Measurements from ENCODE around the gene TRAF4.
"Not testable (repeated sequence)": the region's sequence is repeated elsewhere in the genome, so short reads cannot be mapped to it uniquely, and the experiment has no call there.

Gene TRAF4

DNA sequence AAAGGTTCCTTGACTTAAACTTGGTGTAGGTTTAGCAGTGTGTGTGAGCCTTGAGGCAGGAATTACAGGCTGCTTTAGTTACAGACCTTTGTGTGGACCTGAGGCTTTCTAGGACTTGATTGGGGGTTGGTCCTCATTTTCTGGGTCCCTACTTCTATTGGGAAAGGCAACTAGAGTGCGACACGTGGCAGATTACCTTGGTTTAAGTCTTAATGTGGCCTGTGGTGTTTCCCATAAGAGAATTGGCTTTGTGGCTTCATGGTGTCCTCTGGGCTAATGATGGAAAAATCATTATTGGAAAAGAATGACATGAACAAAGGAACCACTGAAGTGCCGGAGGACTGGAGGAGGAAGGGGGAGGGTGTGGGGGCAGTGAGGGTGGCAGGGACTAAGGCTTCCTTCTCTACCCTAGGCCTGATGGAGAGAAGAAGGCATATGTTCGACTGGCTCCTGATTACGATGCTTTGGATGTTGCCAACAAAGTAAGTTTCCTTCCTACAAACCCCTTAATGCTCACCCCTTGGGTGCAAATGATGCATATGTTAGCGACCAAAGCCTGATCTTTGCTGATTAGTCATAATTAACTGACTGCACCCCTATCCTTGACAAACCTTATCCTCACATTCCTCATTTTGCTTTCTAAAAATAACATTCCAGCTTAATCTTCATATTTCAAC lies 20.5 kb upstream of the TRAF4 start:
- TF ChIP-seq ARNTL (CRISPR knock-in tag; IDR thresholded peaks at IDR 0.05; ENCODE audit: borderline replicate concordance, low read depth) (no peak), ESRRG (CRISPR knock-in tag; IDR thresholded peaks at IDR 0.05) (no peak), PPARA (CRISPR knock-in tag; IDR thresholded peaks at IDR 0.05; ENCODE audit: borderline replicate concordance) (no peak), OSR1 (CRISPR knock-in tag; IDR thresholded peaks at IDR 0.05) (no peak), ZNF8 (CRISPR knock-in tag; IDR thresholded peaks at IDR 0.05) (no peak), BACH2 (CRISPR knock-in tag; IDR thresholded peaks at IDR 0.05; ENCODE audit: borderline replicate concordance) (no peak), SNAI2 (CRISPR knock-in tag; IDR thresholded peaks at IDR 0.05) (no peak), ZNF565 (CRISPR knock-in tag; conservative IDR thresholded peaks at IDR 0.05; ENCODE audit: low read depth) (no peak), ZC3H10 (CRISPR knock-in tag; IDR thresholded peaks at IDR 0.05) (no peak)
- no peak for ATAC-seq

DNA sequence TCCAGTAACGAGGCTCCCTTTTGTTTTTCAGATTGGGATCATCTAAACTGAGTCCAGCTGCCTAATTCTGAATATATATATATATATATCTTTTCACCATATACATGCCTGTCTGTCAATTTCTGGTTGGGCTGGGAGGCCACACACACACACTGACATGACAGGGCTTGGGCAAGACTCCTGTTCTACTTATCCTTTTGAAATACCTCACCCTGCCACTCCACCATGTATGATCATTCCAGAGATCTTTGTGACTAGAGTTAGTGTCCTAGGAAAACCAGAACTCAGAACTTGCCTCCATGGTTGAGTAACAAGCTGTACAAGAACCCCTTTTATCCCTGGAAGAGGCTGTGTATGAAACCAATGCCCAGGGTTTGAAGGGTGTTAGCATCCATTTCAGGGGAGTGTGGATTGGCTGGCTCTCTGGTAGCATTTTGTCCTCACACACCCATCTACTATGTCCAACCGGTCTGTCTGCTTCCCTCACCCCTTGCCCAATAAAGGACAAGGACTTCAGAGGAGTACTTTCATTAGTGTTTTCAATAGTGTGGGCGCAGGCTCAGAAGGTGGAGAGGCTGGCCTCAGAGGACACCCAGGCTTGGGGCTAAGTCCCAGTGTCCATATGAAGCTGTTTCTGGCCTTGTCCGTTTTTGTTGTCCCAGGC lies 19.8 kb upstream of the TRAF4 start:
- not testable (repeated sequence) for ATAC-seq

DNA sequence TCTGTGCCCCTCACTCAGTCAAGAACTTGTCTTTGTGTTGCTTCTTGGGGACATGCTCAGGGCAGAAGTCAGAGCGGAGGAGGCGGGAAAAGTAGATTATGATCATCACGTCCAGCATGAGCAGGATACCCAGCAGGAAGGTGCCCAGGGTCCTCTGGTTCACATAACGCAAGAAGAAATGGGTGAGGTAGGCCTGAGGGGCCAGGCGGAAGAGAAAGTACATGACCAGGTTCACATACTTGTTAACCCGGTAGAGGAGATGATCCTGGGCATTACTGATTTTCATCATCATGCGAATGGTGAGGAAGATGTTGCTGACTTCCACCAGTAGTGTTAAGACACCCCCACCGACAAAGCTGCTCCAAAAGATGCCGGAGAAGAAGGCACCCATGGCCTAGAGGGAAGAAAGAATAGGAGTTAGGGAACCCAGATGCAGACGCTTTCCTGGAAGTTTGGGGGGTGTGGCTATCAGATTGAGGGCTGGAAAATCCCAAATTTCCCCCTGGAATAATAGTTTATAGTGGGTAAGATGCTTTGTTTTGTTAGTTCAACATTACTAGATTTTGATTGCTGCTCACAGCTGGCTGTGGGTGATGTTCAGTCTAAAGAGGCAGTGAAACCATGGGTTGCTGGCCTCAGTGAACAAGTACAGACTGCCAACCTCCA lies 19.2 kb upstream of the TRAF4 start:
- TF ChIP-seq RARB (CRISPR knock-in tag; IDR thresholded peaks at IDR 0.05): no peak
- TF ChIP-seq ZFP30 (CRISPR knock-in tag; IDR thresholded peaks at IDR 0.05): no peak
- TF ChIP-seq ISL1 (CRISPR knock-in tag; IDR thresholded peaks at IDR 0.05): no peak
- TF ChIP-seq ZC3H10 (CRISPR knock-in tag; IDR thresholded peaks at IDR 0.05): no peak
- no peak for TF ChIP-seq PPARA (CRISPR knock-in tag; IDR thresholded peaks at IDR 0.05; ENCODE audit: borderline replicate concordance)
- ATAC-seq: no peak

DNA sequence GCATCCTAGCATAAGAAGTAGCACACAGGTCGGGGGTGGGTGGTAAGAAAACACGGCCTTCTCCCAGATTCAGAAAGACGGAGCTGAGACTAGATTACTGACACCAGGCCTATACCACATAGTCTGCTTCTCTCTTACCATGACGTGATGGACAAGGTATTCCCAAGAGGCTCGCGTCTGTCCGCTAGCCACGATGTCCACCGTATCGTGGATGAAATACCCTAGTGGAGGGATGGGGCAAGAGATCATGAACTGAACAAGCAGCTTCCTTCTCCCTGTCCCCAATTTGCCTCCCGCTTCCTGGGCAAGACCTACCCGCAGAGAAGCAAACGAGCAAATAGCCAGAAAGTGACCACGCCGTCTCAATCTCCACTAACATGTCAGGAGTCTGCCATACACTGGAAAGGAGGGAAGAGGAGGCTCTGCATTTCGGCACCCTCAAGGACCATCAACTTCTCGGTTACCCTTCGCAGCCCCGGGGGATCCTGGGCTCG lies 18.6 kb upstream of the TRAF4 start:
- no peak for TF ChIP-seq PPARA (CRISPR knock-in tag; IDR thresholded peaks at IDR 0.05; ENCODE audit: borderline replicate concordance)
- TF ChIP-seq, protein P1, sequence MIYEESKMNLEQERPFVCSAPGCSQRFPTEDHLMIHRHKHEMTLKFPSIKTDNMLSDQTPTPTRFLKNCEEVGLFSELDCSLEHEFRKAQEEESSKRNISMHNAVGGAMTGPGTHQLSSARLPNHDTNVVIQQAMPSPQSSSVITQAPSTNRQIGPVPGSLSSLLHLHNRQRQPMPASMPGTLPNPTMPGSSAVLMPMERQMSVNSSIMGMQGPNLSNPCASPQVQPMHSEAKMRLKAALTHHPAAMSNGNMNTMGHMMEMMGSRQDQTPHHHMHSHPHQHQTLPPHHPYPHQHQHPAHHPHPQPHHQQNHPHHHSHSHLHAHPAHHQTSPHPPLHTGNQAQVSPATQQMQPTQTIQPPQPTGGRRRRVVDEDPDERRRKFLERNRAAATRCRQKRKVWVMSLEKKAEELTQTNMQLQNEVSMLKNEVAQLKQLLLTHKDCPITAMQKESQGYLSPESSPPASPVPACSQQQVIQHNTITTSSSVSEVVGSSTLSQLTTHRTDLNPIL (CRISPR knock-in tag; IDR thresholded peaks at IDR 0.05; ENCODE audit: low read depth): 0 out of 2 replicates have a peak, but pooled peaks have one; percentile 42
- TF ChIP-seq, protein P2, sequence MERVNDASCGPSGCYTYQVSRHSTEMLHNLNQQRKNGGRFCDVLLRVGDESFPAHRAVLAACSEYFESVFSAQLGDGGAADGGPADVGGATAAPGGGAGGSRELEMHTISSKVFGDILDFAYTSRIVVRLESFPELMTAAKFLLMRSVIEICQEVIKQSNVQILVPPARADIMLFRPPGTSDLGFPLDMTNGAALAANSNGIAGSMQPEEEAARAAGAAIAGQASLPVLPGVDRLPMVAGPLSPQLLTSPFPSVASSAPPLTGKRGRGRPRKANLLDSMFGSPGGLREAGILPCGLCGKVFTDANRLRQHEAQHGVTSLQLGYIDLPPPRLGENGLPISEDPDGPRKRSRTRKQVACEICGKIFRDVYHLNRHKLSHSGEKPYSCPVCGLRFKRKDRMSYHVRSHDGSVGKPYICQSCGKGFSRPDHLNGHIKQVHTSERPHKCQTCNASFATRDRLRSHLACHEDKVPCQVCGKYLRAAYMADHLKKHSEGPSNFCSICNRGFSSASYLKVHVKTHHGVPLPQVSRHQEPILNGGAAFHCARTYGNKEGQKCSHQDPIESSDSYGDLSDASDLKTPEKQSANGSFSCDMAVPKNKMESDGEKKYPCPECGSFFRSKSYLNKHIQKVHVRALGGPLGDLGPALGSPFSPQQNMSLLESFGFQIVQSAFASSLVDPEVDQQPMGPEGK (CRISPR knock-in tag; IDR thresholded peaks at IDR 0.05; ENCODE audit: borderline replicate concordance): 0 out of 2 replicates have a peak, but pooled peaks have one; percentile 10
- peak; percentile 1 for ATAC-seq

DNA sequence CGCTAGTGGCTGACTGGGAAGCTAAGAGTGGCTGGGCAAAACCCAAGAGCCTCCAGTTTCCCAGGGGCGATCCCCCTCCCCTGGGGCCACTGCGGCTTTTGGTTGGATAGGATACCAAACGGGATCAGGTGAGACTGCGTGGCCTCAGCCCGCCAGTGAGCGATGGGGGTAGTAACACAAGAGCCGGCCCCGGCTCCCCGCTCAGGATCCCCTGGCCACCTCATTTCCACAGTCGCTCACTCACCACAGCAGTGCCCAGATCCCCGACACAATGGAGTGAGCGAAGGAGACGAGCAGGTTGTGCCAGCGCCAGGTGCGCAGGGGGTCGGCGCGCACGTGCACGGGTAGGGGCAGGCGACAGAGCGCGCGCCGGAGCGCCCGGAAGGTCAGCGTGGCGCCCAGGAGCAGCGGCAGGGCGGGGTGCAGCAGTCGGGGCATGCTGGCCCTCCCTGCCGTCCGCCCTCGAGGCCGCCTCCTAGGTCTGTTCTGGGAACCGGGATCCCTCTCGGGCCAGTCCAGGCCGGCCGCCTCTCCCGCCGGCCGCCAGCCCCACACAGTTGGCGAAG lies 18.1 kb upstream of the TRAF4 start:
- ATAC-seq: peak; percentile 53

More for the DNA sequence above, 18.1 kb upstream of the TRAF4 start:
- TF ChIP-seq, protein P3, sequence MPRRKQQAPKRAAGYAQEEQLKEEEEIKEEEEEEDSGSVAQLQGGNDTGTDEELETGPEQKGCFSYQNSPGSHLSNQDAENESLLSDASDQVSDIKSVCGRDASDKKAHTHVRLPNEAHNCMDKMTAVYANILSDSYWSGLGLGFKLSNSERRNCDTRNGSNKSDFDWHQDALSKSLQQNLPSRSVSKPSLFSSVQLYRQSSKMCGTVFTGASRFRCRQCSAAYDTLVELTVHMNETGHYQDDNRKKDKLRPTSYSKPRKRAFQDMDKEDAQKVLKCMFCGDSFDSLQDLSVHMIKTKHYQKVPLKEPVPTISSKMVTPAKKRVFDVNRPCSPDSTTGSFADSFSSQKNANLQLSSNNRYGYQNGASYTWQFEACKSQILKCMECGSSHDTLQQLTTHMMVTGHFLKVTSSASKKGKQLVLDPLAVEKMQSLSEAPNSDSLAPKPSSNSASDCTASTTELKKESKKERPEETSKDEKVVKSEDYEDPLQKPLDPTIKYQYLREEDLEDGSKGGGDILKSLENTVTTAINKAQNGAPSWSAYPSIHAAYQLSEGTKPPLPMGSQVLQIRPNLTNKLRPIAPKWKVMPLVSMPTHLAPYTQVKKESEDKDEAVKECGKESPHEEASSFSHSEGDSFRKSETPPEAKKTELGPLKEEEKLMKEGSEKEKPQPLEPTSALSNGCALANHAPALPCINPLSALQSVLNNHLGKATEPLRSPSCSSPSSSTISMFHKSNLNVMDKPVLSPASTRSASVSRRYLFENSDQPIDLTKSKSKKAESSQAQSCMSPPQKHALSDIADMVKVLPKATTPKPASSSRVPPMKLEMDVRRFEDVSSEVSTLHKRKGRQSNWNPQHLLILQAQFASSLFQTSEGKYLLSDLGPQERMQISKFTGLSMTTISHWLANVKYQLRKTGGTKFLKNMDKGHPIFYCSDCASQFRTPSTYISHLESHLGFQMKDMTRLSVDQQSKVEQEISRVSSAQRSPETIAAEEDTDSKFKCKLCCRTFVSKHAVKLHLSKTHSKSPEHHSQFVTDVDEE (CRISPR knock-in tag; IDR thresholded peaks at IDR 0.05): no peak
- TF ChIP-seq RARB (CRISPR knock-in tag; IDR thresholded peaks at IDR 0.05): no peak
- no peak for TF ChIP-seq ZC3H10 (CRISPR knock-in tag; IDR thresholded peaks at IDR 0.05)
- TF ChIP-seq, protein P2 (CRISPR knock-in tag; IDR thresholded peaks at IDR 0.05; ENCODE audit: borderline replicate concordance): no peak
- no peak for TF ChIP-seq CSDC2 (CRISPR knock-in tag; IDR thresholded peaks at IDR 0.05)
